Activated gamma-delta T cell treated with anti-CD3 and anti-CD28 coated beads, Interleukin-2, amount 50 U/mL, for 16 hours (primary cell): ENCODE measurements around the gene ARHGAP22.

Experiments
- DNase-seq: peaks from one replicate; pipeline ENCODE4 v3.0.0-alpha.2; 2020; ENCODE audit warnings: low read depth

The ARHGAP22 gene

GRCh38 chr10:48633381-48634197 lies 28.7 kb upstream of the ARHGAP22 start:
- DNase-seq: no peak

GRCh38 chr10:48632166-48632565 lies 27.3 kb upstream of the ARHGAP22 start:
- no peak for DNase-seq

- DNase-seq: no peak
Measured at GRCh38 chr10:48627984-48628609, 23.2 kb upstream of the ARHGAP22 start.

GRCh38 chr10:48626986-48627731 lies 22.3 kb upstream of the ARHGAP22 start:
- DNase-seq: no peak

DNA sequence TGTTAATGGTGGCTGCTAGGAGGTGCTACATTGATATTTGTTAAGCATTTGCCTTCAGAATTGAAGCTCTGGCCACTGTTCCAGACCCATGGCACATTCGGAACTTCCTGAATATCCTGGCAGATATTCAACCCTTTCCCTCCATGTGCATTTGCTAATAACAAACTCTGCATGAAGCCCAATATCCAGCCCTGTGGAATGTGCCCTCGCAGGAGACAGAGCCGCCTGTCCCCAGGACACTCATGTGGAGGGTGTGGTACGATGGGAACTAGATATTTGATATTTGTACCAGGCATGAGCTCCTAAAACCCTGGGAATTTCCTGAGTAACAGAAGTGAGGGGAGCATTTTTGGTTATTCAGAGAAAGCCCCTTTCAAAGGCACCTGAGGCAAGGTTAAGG lies 21.6 kb upstream of the ARHGAP22 start:
- DNase-seq: no peak

DNA sequence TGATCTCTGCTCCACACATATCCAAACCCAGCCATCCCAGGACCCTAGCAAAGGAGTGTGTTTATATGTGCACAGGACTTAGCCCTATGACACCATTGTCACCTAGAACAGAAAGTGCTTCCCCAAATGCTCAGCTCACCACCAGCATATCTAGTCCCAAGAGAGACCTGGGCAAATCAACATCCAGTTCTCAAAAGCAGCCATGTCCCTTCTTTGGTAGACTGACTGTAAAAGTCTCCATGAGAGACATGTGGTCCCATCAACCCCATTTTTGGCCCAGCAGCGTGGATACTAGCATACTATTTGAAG lies 20.9 kb upstream of the ARHGAP22 start:
- DNase-seq: no peak

DNA sequence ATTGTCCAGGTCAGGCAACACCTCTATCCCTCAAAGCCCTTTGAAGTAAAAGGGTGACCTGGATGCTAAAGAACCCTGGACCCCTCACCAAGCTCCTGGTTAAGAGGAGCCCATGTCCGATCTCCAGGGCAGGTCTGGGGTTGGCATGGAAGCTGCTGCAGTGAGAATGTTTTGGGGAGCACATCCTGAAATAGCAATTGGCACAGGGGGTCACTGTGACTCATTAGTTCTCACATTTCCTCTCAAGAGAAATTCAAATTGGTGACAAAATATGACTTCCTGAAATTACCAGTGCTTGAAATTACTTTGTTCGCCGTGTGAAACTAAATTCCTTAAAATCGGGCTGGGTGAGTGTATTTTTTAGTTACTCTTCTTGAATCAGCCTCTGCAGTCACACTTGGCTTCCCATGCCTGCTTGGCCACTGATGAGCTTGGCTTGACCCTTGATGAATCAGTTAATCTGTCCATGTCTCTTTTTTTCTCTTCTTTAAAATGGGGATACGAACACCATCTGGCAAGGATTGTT lies 18.8 kb upstream of the ARHGAP22 start:
- no peak for DNase-seq

DNA sequence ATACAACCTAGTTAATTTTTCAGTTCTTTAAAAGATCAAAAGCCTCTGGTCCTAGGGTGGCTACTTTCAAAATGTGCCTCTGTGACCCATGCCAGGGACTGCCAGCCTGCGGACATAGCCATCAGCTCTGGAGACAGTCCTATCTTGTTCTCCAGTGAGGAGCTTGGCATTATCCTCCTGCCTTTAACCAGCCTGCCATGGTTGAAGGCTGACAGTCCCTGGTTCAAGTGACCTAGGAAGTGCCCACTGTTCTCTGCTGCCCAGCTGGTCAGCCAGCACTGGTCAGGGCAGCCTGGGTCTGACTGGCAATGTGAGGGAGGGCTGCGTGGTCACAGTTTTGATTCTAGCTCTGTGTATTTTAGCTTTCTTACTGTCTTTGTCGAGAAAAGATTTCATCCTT lies 18.1 kb upstream of the ARHGAP22 start:
- DNase-seq: no peak

DNA sequence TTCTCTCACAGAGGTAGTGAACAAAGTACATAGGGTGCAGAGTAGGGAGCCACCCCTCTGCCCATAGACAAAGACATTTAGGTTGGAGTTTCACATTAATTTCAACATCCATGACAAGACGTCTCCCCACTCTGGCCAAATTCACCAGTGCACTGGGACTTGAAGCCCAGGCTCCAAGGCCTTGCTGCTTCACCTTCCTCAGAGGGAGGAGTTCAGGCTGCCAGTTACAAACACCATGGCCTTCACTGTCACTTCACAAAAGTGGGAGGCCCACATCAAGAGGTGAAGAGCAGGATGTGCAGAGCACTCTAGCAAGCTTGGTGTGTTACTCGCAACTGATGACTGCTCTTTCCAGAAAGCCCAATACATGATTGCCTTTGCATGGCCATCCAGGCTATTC lies 15.8 kb upstream of the ARHGAP22 start:
- DNase-seq: no peak

- no peak for DNase-seq
Measured at GRCh38 chr10:48616436-48616835, 11.6 kb upstream of the ARHGAP22 start.

- no peak for DNase-seq
Measured at GRCh38 chr10:48614481-48615390, 9.9 kb upstream of the ARHGAP22 start.

- DNase-seq: no peak
Measured at GRCh38 chr10:48613016-48613415, 8.1 kb upstream of the ARHGAP22 start.

DNA sequence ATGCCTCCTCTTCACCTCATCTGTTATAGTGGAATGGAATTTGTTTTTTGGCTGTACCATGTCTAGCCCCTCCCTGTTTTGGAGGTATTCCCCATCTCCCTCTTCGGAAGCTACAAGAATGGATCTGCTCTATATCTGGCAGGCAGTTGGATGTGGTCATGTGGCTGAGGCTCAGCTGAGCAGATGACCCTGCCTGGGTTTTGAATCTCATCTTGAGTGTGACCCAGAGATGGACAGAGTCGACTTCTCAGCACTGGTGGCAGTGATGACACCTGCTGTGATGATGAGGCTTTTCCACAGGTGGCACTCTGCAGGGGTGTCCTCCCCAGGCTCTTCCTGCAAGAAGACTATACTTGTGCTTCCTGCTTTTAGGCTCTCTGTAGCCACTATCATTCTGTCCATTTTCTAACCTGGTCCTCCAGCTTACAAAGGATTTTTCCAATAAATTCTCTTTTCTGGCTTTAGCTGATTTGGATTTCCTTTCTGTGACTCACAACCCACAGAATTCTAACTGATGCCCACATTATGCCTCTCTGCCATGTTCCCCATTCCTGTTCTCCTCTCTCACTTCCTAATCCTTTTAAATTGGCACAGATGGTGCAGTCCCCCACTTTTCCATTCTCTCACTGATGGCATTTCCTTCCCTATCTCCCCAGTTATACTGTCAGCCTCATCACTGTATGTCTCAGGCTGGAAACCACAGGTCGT lies 7.5 kb upstream of the ARHGAP22 start:
- no peak for DNase-seq

- no peak for DNase-seq
Measured at GRCh38 chr10:48611133-48611532, 6.3 kb upstream of the ARHGAP22 start.

- DNase-seq: no peak
Measured at GRCh38 chr10:48610585-48611093, 5.8 kb upstream of the ARHGAP22 start.

GRCh38 chr10:48609899-48610584 lies 5.2 kb upstream of the ARHGAP22 start:
- no peak for DNase-seq

DNA sequence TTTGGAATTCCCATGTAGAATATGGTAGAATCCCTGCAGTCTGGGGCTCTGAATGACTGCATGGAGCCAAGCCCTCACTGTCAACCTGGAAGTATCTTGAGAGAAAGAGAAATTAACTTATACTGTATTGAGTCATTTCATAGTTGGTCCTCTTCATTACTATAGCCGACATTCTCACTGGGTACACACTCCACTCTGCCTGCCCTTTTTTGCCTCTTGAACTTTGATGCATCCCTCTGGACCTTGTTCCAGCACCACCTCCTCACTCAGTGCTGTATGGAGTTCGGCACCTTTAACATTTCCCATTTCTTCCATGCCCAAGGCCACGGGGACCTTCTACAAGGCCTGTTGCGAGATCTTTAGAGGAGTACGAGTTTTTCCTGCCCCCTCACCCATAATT lies 4.6 kb upstream of the ARHGAP22 start:
- DNase-seq: no peak

GRCh38 chr10:48608976-48609375 lies 4.1 kb upstream of the ARHGAP22 start:
- DNase-seq: no peak

DNA sequence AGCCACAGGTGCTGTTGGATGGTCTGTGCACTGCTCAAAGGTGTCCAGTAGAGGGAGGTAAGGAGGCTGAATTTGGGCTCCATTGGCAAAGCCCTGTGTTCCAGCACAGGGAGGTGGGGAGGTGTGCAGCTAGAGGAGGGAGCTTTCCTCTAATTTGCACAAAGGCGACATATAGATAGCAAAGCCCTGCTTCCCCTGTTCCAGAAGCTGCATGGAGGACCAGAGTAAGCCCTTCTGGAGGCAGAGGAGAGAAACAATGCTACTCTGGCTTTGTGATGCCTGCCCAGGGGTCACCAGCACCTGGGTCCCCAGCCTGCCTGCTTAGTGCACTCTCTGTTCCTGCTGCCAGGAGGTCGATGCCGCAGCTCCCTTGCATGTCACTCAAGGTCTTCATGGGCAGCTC lies 3.4 kb upstream of the ARHGAP22 start:
- DNase-seq: no peak
